Neuronal stem cell (in vitro differentiated cells): ENCODE data around the gene TUBB2B.
A peak's percentile ranks its signal among the peaks of the same experiment; 100 is the strongest.

Experiments
- DNase-seq: peaks from one replicate; pipeline ENCODE4 v3.0.0-alpha.2; 2013; ENCODE audit warnings: low spot score
- H2AFZ ChIP-seq: one replicate; pipeline ENCODE4 v1.6.1; 2013; ENCODE audit warnings: mild to moderate bottlenecking, low read length, inconsistent platforms
- H2AK5ac ChIP-seq: 2 replicates; pipeline ENCODE4 v1.6.1; 2013; ENCODE audit warnings: low read depth, mild to moderate bottlenecking, inconsistent platforms, low read length, moderate library complexity, mixed read lengths
- H2BK120ac ChIP-seq: 2 replicates; pipeline ENCODE4 v1.6.1; 2013; ENCODE audit warnings: low read depth, mild to moderate bottlenecking, inconsistent platforms, low read length, moderate library complexity, mixed read lengths
- H2BK12ac ChIP-seq: one replicate; pipeline ENCODE4 v1.6.1; 2013; ENCODE audit warnings: low read length, inconsistent platforms
- H2BK15ac ChIP-seq: 2 replicates; pipeline ENCODE4 v1.6.1; 2013; ENCODE audit warnings: mild to moderate bottlenecking, low read length, inconsistent platforms, mixed read lengths
- H2BK5ac ChIP-seq: one replicate; pipeline ENCODE4 v1.6.1; 2013; ENCODE audit warnings: inconsistent platforms, mild to moderate bottlenecking, low read length, moderate library complexity
- H3K14ac ChIP-seq: one replicate; pipeline ENCODE4 v1.6.1; 2013; ENCODE audit warnings: low read length, inconsistent platforms
- H3K18ac ChIP-seq: 2 replicates; pipeline ENCODE4 v1.6.1; 2013; ENCODE audit warnings: low read length, inconsistent platforms
- H3K23ac ChIP-seq: 2 replicates; pipeline ENCODE4 v1.6.1; 2013; ENCODE audit warnings: low read depth, mild to moderate bottlenecking, mixed read lengths, low read length, inconsistent platforms; ENCODE audit not compliant: poor library complexity
- H3K27ac ChIP-seq: replicated peaks from 3 replicates; pipeline ENCODE4 v1.5.1; 2013; ENCODE audit warnings: low read length, inconsistent platforms
- H3K27me3 ChIP-seq, 3 experiments: 2 replicates each; pipeline ENCODE4 v1.6.1; 2013; ENCODE audit warnings: low read length in 3 of 3, mild to moderate bottlenecking in 2 of 3, inconsistent platforms in 1 of 3, low read depth in 1 of 3, mixed read lengths in 1 of 3, moderate library complexity in 1 of 3; ENCODE audit not compliant: control insufficient read depth in 3 of 3, insufficient read depth in 3 of 3
- H3K36me3 ChIP-seq, 2 donors: replicated peaks in 1 of 2; 2 replicates each; pipeline ENCODE4 v1.6.1; 2013; ENCODE audit warnings: low read length in 2 of 2; ENCODE audit not compliant: control insufficient read depth in 2 of 2, insufficient read depth in 2 of 2
- H3K4ac ChIP-seq: 2 replicates; pipeline ENCODE4 v1.6.1; 2013; ENCODE audit warnings: inconsistent platforms, mild to moderate bottlenecking, low read length, moderate library complexity
- H3K4me1 ChIP-seq, 2 donors: 1 replicate in 1 of 2; 2 replicates in 1 of 2; pipeline ENCODE4 v1.6.1; 2013; ENCODE audit warnings: low read length in 2 of 2, low read depth in 1 of 2; ENCODE audit not compliant: control insufficient read depth in 2 of 2, insufficient read depth in 1 of 2
- H3K4me2 ChIP-seq: one replicate; pipeline ENCODE4 v1.6.1; 2013; ENCODE audit warnings: mild to moderate bottlenecking, low read length, inconsistent platforms; ENCODE audit not compliant: insufficient read depth, poor library complexity, severe bottlenecking
- H3K4me3 ChIP-seq, 2 donors: 2 replicates each; pipeline ENCODE4 v1.5.1; 2013; ENCODE audit warnings: low read length in 2 of 2, mild to moderate bottlenecking in 2 of 2, inconsistent platforms in 1 of 2, moderate library complexity in 1 of 2
- H3K79me1 ChIP-seq: one replicate; pipeline ENCODE4 v1.6.1; 2013; ENCODE audit warnings: low read depth, mild to moderate bottlenecking, inconsistent platforms, low read length, moderate library complexity
- H3K9ac ChIP-seq: one replicate; pipeline ENCODE4 v1.6.1; 2013; ENCODE audit warnings: mild to moderate bottlenecking, low read depth, low read length, inconsistent platforms; ENCODE audit not compliant: poor library complexity
- H3K9me3 ChIP-seq, 2 donors: replicated peaks in 1 of 2; 2 replicates each; pipeline versions ENCODE3 to v1.6.1; 2013; ENCODE audit warnings: low read length in 2 of 2, mild to moderate bottlenecking in 2 of 2, inconsistent platforms in 1 of 2, low read depth in 1 of 2, mixed read lengths in 1 of 2, moderate library complexity in 1 of 2; ENCODE audit not compliant: control insufficient read depth in 2 of 2, insufficient read depth in 1 of 2
- H4K8ac ChIP-seq: one replicate; pipeline ENCODE4 v1.6.1; 2013; ENCODE audit warnings: low read depth, mild to moderate bottlenecking, inconsistent platforms, low read length, moderate library complexity
- H4K91ac ChIP-seq: one replicate; pipeline ENCODE4 v1.6.1; 2013; ENCODE audit warnings: low read length, low read depth, mild to moderate bottlenecking, inconsistent platforms; ENCODE audit not compliant: poor library complexity
- WGBS, 2 donors: extraction: QIAGEN DNeasy Blood & Tissue Kit; methylation state at CpG; one replicate each; pipeline ENCODE4 v1.1.7; 2013; ENCODE audit warnings: missing lambda C conversion rate in 2 of 2, mixed read lengths in 1 of 2; ENCODE audit not compliant: insufficient read length in 2 of 2, insufficient replicate concordance in 1 of 2; ENCODE audit errors: extremely low coverage in 2 of 2; 5-methylcytosine and 5-hydroxymethylcytosine counted together

The TUBB2B gene

DNA sequence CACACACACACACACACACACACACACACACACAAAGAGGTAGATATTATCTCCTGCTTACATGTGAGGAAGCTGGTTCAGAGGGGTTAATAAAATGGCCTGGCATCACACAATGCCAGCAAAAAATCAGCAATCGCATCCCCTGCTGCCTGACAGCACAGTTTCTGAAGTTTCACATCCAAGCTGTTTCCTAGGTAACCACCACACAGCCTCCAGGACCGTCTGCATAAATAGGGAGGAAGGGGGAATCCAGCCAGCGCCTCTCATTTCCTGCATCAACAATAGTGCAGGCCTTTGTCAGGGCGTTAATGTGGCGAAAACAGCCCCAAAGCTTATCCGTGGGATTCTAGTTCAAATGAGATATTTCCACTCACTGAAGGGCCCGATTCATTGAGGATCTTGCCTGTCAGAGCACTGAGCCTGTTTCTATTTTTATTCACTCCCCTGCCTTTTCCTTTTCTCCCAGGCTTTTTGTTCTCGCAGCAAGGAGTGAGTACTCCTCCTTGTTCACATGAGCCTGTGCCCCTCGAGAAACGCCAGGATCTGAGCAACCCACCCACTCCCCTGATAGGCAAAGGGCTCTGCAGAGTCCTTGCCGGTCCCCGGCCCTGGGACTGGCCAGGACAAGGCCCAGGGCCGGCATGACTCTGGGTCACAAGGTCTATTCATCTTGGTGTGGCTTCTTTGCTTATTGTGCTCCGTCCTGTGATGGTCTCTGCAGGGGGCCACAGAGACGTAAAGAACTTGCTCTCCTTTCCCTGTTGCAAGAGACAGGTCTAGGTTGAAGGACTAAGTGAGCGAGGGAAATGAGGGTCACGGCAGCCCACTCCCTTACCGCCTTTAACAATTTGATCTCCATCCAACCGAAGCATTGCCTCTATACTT, 32.7 kb downstream of the TUBB2B start:
- Histone ChIP-seq H2AK5ac (no peak overlapping the region), H2BK12ac (no peak overlapping the region), H2BK120ac (no peak overlapping the region), H3K4me1 (peaks cover 20 to 25% of the 10 kb centered on the region in 2 donors), H2AFZ (peak overlapping the region; percentile 21), H2BK5ac (peak overlapping the region; percentile 46), H3K4ac (no peak overlapping the region), H3K18ac (peak overlapping the region; percentile 55), H3K27ac (peak overlapping the region; percentile 89), H3K4me3 (peak overlapping the region in 1 of 2 donors; percentile 60), H3K9ac (no peak overlapping the region), H3K23ac (no peak overlapping the region), H2BK15ac (no peak overlapping the region), H3K27me3 (no peaks in the 10 kb centered on the region), H3K36me3 (peaks cover 0 to 16% of the 10 kb centered on the region in 2 donors), H3K9me3 (peaks cover 5 to 10% of the 10 kb centered on the region in 2 donors), H3K4me2 (peak overlapping the region; percentile 2), H3K14ac (no peak overlapping the region), H4K8ac (no peak overlapping the region), H4K91ac (no peak overlapping the region), H3K79me1 (no peaks in the 10 kb centered on the region)
- peak; percentile 59 for DNase-seq
- WGBS, 2 donors, result no CpG with 5 or more reads among the region's 19 CpGs

DNA sequence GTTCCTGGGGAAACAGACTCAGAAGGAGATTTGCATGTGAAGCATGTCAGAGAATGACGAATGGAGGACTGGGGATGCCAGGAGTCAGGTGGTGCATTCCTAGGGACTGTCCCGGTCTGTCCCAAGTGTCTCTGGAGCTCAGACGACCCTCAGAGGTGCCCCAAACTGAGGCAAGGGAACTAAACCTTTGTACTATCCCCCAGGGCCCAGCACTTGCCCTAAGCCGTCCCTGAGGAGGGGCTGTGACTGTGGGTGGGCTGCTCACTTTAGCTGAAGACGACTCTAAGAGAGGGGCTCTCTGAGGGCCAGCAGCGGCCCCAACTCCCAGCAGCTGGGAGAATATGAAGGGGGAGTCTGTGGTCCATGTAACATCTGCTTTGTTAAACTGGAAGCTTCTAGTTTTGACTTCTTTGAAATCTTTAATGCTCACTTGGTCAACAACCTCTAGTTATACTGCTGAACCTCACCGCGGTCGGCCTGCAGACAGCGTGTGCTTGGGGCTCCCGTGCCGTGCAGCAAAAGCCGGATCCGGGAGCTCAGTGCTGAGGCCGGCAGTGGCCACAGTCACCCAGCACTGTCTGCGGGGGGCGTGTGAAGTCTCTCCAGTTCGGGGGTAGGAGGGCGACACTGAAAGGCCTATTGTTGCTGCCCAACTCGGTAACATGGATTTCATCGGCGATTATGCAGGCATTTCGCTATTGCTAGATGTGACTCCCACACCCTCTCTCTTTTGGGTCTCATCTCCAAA, 34.2 kb downstream of the TUBB2B start:
- no peaks in the 10 kb centered on the region for H3K79me1 ChIP-seq
- H3K4me2 ChIP-seq, result no peak overlapping the region
- no peak overlapping the region for H2BK120ac ChIP-seq
- peak overlapping the region; percentile 66 for H2AFZ ChIP-seq
- peaks cover 2 to 10% of the 10 kb centered on the region in 2 donors for H3K9me3 ChIP-seq
- no peak overlapping the region for H3K14ac ChIP-seq
- no peaks in the 10 kb centered on the region for H3K27me3 ChIP-seq
- WGBS, 2 donors, result no CpG with 5 or more reads among the region's 23 CpGs
- no peak overlapping the region for H3K4me3 ChIP-seq
- H3K36me3 ChIP-seq, result peaks cover 0 to 31% of the 10 kb centered on the region in 2 donors
- H3K23ac ChIP-seq, result no peak overlapping the region
- peak overlapping the region; percentile 95 for H3K18ac ChIP-seq
- H2BK12ac ChIP-seq, result no peak overlapping the region
- H2BK15ac ChIP-seq, result peak overlapping the region; percentile 52
- peak overlapping the region; percentile 64 for H3K9ac ChIP-seq
- H4K8ac ChIP-seq, result no peak overlapping the region
- no peak overlapping the region for H3K4ac ChIP-seq
- no peak overlapping the region for H2AK5ac ChIP-seq
- H4K91ac ChIP-seq, result no peak overlapping the region
- no peak overlapping the region for H2BK5ac ChIP-seq
- peaks cover 20 to 25% of the 10 kb centered on the region in 2 donors for H3K4me1 ChIP-seq
- no peak for DNase-seq
- no peak overlapping the region for H3K27ac ChIP-seq

DNA sequence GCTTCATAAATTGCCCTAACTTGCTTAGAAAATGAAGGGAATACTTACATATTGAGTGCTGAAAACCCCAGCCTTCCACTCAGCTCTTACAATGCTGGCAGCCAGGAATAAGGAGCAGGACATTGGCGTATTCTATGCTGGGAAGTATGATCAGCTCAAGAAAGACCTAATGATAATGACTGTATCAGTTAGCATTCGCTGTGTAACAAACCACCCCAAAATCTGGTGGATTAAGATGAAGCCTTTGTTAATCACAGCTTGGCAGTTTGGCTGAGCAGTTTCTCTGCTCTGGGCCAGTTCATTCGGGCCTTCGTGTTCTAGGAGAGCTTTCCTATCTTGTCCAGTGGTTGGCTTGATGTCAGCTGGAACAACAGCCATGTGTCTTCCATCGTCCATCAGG, 36.7 kb downstream of the TUBB2B start:
- WGBS, 2 donors, result no CpG with 5 or more reads among the region's 5 CpGs
- H3K79me1 ChIP-seq, result no peaks in the 10 kb centered on the region
- H2AFZ ChIP-seq, result no peak overlapping the region
- peaks cover 2 to 12% of the 10 kb centered on the region in 2 donors for H3K9me3 ChIP-seq
- H2BK120ac ChIP-seq, result no peak overlapping the region
- no peak overlapping the region for H2BK12ac ChIP-seq
- H2BK15ac ChIP-seq, result no peak overlapping the region
- DNase-seq, result no peak
- H3K4ac ChIP-seq, result no peak overlapping the region
- H2BK5ac ChIP-seq, result no peak overlapping the region
- H3K9ac ChIP-seq, result peak overlapping the region; percentile 0
- no peak overlapping the region for H2AK5ac ChIP-seq
- H3K4me3 ChIP-seq, result no peak overlapping the region
- H3K18ac ChIP-seq, result no peak overlapping the region
- H3K36me3 ChIP-seq, result peaks cover 0 to 39% of the 10 kb centered on the region in 2 donors
- H4K91ac ChIP-seq, result no peak overlapping the region
- no peak overlapping the region for H3K4me2 ChIP-seq
- H3K27me3 ChIP-seq, result no peaks in the 10 kb centered on the region
- H3K4me1 ChIP-seq, result peaks cover 14 to 23% of the 10 kb centered on the region in 2 donors
- no peak overlapping the region for H3K14ac ChIP-seq
- H3K23ac ChIP-seq, result no peak overlapping the region
- H3K27ac ChIP-seq, result no peak overlapping the region
- no peak overlapping the region for H4K8ac ChIP-seq

DNA sequence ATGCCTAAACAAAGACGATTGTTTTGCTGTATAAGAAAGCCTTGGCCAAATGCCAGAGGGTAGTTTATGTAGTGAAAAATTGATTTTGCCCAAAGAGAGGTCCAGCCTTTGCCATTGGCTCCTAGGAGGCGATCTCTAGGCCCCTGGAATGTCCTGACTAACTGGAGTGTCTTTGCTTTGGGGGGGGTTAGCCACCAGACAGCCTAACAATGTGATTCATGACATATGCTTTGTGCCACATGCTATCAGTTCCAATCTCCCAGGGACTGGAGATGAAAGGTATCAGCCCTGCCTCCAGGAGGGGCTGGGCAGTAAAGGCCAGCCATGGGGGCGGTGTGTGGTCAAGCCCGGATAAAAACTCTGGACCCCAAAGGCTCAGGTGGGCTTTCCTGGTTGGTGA, 37.4 kb downstream of the TUBB2B start:
- H2AFZ ChIP-seq, result no peak overlapping the region
- H3K4ac ChIP-seq, result no peak overlapping the region
- no peaks in the 10 kb centered on the region for H3K79me1 ChIP-seq
- no CpG with 5 or more reads among the region's 4 CpGs for WGBS, 2 donors
- peaks cover 13 to 16% of the 10 kb centered on the region in 2 donors for H3K4me1 ChIP-seq
- no peak overlapping the region for H3K23ac ChIP-seq
- H4K91ac ChIP-seq, result no peak overlapping the region
- no peak overlapping the region for H2AK5ac ChIP-seq
- no peak overlapping the region for H3K27ac ChIP-seq
- H2BK12ac ChIP-seq, result no peak overlapping the region
- H2BK5ac ChIP-seq, result no peak overlapping the region
- peaks cover 0 to 39% of the 10 kb centered on the region in 2 donors for H3K36me3 ChIP-seq
- no peak overlapping the region for H4K8ac ChIP-seq
- H3K4me2 ChIP-seq, result no peak overlapping the region
- H3K18ac ChIP-seq, result no peak overlapping the region
- no peak for DNase-seq
- no peaks in the 10 kb centered on the region for H3K27me3 ChIP-seq
- H3K9me3 ChIP-seq, result peaks cover 2 to 12% of the 10 kb centered on the region in 2 donors
- no peak overlapping the region for H2BK15ac ChIP-seq
- no peak overlapping the region for H3K14ac ChIP-seq
- H3K4me3 ChIP-seq, result no peak overlapping the region
- H3K9ac ChIP-seq, result no peak overlapping the region
- H2BK120ac ChIP-seq, result no peak overlapping the region
